ENCODE measurements around the gene ARL15.
"Not testable (repeated sequence)": the region's sequence is repeated elsewhere in the genome, so short reads cannot be mapped to it uniquely, and the experiment has no call there.

ARL15 gene

GRCh38 chr5:54013556-54014194 is 296.7 kb downstream of the ARL15 start:
- DNase-seq: peak; percentile 13 to 33

- no peak for DNase-seq
These were observed 300.5 kb downstream of the ARL15 start for GRCh38 chr5:54009828-54010227.

- no peak for DNase-seq
These were observed 301.0 kb downstream of the ARL15 start for GRCh38 chr5:54009357-54009756.

GRCh38 chr5:54007827-54008777 is 302.3 kb downstream of the ARL15 start:
- no peak for DNase-seq

GRCh38 chr5:54004697-54005096 is 305.7 kb downstream of the ARL15 start:
- no peak for DNase-seq

- no peak for DNase-seq
These were observed 307.6 kb downstream of the ARL15 start for GRCh38 chr5:54002779-54003178.

- DNase-seq: no peak
These were observed 308.2 kb downstream of the ARL15 start for GRCh38 chr5:54001976-54002775.

GRCh38 chr5:54000011-54000410 is 310.4 kb downstream of the ARL15 start:
- DNase-seq: no peak

- DNase-seq: no peak
These were observed 312.4 kb downstream of the ARL15 start for GRCh38 chr5:53997736-53998627.

- DNase-seq: no peak
These were observed 314.4 kb downstream of the ARL15 start for GRCh38 chr5:53996008-53996407.

GRCh38 chr5:53994148-53994547 is 316.2 kb downstream of the ARL15 start:
- DNase-seq: no peak

GRCh38 chr5:53991942-53992341 is 318.4 kb downstream of the ARL15 start:
- DNase-seq: no peak

- DNase-seq: no peak
These were observed 323.3 kb downstream of the ARL15 start for GRCh38 chr5:53987101-53987500.

GRCh38 chr5:53985796-53986195 is 324.6 kb downstream of the ARL15 start:
- DNase-seq: no peak

GRCh38 chr5:53984971-53985370 is 325.4 kb downstream of the ARL15 start:
- no peak for DNase-seq

- DNase-seq: no peak
These were observed 326.6 kb downstream of the ARL15 start for GRCh38 chr5:53983568-53984460.

- DNase-seq: not testable (repeated sequence)
These were observed 328.1 kb downstream of the ARL15 start for GRCh38 chr5:53982319-53982718.

GRCh38 chr5:53980061-53980460 is 330.3 kb downstream of the ARL15 start:
- DNase-seq: no peak

- no peak for DNase-seq
These were observed 336.4 kb downstream of the ARL15 start for GRCh38 chr5:53974021-53974420.

GRCh38 chr5:53972314-53972713 is 338.1 kb downstream of the ARL15 start:
- no peak for DNase-seq

GRCh38 chr5:53971551-53971950 is 338.8 kb downstream of the ARL15 start:
- DNase-seq: no peak
